Liver (tissue), 3 donors: ENCODE data around the gene ZFP1.

ENCODE experiments used
- EGR1 ChIP-seq, 2 donors: IDR thresholded peaks; 2 replicates each; pipeline ENCODE4 v1.6.1; 2016 to 2018; ENCODE audit warnings: antibody characterized with exemption in 2 of 2, low read depth in 2 of 2
- HNF4A ChIP-seq, 2 donors: conservative IDR thresholded peaks; 2 replicates each; pipeline ENCODE4 v1.6.1; 2016; ENCODE audit warnings: antibody characterized with exemption in 2 of 2, mild to moderate bottlenecking in 2 of 2
- MAX ChIP-seq: IDR thresholded peaks from 2 replicates; pipeline ENCODE4 v1.6.1; 2016; ENCODE audit warnings: antibody characterized with exemption
- RAD21 ChIP-seq, 2 donors: IDR thresholded peaks; 2 replicates each; pipeline ENCODE4 v1.6.1; 2016; ENCODE audit warnings: antibody characterized with exemption in 2 of 2, mild to moderate bottlenecking in 2 of 2
- TAF1 ChIP-seq: conservative IDR thresholded peaks from 2 replicates; pipeline ENCODE4 v1.6.1; 2016; ENCODE audit warnings: antibody characterized with exemption, mild to moderate bottlenecking
- YY1 ChIP-seq: IDR thresholded peaks from 2 replicates; pipeline ENCODE4 v1.6.1; 2016; ENCODE audit warnings: antibody characterized with exemption, mild to moderate bottlenecking
- TF ChIP-seq, protein P1 (sequence below): IDR thresholded peaks from 2 replicates; pipeline ENCODE4 v1.6.1; 2016; ENCODE audit warnings: antibody characterized with exemption
- TF ChIP-seq, protein P2 (sequence below): fragments of 150-350 bp; IDR thresholded peaks from 2 replicates; pipeline ENCODE4 v1.5.1; 2017; ENCODE audit warnings: improper control_type of control experiment, low read depth, low read length; ENCODE audit not compliant: missing input control
- donor health status: healthy.
- donor health status: healthy.

DNA sequence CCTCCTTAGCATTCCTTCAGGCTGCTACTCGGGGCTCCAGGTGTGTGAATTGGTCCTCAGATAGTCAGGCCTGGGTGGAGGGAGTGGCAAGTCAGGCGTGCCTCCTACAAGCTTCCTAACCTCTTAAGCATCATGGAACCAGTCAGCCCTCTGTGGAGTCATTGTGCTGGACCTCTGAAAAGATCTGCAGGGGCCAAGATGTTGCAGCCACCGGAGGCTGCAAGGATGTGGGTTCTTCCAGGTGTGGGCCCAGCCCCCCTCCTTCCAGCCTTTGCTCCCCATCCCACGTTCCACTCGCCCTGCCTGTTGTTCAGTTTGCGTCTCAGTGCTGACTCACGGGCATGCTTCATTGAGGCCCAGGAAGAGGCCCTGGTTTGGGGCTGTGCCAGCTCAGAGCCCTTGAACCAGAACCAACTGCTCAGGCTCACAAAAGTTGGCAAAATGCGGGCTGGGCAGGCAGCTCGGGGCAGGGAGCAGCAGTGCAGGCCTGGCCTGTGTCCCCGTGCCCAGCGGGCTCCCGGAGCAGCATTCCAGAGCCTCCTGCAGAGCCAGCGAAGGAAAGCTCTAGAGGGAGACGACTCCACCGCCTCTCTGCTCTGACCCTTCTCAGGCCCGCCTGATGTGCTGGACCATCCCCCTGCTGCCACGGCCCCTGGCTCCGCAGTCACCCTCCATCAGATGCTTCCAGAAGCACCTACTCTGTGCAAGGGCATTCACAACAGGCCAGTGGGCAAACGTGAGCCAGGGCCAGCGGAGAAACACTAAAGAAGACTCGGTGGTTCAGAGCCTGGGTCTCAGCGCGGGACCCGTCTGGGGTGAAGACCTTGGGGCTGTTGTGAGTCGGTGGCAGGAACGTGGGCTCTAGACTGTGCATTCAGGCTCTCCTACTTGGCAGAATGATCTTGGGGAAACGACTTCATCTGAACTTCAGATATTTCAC is 39.3 kb upstream of the ZFP1 start:
- TF ChIP-seq, protein P1, sequence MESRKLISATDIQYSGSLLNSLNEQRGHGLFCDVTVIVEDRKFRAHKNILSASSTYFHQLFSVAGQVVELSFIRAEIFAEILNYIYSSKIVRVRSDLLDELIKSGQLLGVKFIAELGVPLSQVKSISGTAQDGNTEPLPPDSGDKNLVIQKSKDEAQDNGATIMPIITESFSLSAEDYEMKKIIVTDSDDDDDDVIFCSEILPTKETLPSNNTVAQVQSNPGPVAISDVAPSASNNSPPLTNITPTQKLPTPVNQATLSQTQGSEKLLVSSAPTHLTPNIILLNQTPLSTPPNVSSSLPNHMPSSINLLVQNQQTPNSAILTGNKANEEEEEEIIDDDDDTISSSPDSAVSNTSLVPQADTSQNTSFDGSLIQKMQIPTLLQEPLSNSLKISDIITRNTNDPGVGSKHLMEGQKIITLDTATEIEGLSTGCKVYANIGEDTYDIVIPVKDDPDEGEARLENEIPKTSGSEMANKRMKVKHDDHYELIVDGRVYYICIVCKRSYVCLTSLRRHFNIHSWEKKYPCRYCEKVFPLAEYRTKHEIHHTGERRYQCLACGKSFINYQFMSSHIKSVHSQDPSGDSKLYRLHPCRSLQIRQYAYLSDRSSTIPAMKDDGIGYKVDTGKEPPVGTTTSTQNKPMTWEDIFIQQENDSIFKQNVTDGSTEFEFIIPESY, result no peak
- TF ChIP-seq EGR1 (IDR thresholded peaks at IDR 0.05; ENCODE audit: low read depth in 2 of 2) (no peak), MAX (peak; percentile 75), TAF1 (no peak), YY1 (peak; percentile 83), HNF4A (conservative IDR thresholded peaks at IDR 0.05) (peak; percentile 66 to 87), RAD21 (IDR thresholded peaks at IDR 0.05) (peak; percentile 67 to 81)
- TF ChIP-seq, protein P2, sequence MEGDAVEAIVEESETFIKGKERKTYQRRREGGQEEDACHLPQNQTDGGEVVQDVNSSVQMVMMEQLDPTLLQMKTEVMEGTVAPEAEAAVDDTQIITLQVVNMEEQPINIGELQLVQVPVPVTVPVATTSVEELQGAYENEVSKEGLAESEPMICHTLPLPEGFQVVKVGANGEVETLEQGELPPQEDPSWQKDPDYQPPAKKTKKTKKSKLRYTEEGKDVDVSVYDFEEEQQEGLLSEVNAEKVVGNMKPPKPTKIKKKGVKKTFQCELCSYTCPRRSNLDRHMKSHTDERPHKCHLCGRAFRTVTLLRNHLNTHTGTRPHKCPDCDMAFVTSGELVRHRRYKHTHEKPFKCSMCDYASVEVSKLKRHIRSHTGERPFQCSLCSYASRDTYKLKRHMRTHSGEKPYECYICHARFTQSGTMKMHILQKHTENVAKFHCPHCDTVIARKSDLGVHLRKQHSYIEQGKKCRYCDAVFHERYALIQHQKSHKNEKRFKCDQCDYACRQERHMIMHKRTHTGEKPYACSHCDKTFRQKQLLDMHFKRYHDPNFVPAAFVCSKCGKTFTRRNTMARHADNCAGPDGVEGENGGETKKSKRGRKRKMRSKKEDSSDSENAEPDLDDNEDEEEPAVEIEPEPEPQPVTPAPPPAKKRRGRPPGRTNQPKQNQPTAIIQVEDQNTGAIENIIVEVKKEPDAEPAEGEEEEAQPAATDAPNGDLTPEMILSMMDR, result no peak
